ENCODE data around the gene USB1. TPM values are rescaled to one million over a fixed set of nuclear protein-coding genes. Genes with fewer than 3 reads are reported as not detected.
A peak's percentile ranks its signal among the peaks of the same experiment; 100 is the strongest.

The USB1 gene
- total RNA-seq, 2 experiments from 2014 or later: 52.0 to 58.0 TPM

- CTCF ChIA-PET: no interaction called here
- no peaks in the 10 kb centered on the region for H3K27me3 Mint-ChIP-seq
- no peak overlapping the region for H3K27ac Mint-ChIP-seq
- no peak overlapping the region for H3K4me3 Mint-ChIP-seq
- H3K9me3 Mint-ChIP-seq: no peaks in the 10 kb centered on the region
- POLR2A ChIA-PET: no interaction called here
- H3K4me1 Mint-ChIP-seq: peaks cover 22% of the 10 kb centered on the region
- H3K36me3 Mint-ChIP-seq (ENCODE audit: low read depth): peaks cover 22% of the 10 kb centered on the region
- DNase-seq: no peak
These were observed 9.1 kb upstream of the USB1 start for GRCh38 chr16:57992084-57992483.

GRCh38 chr16:57993438-57993837 is 7.8 kb upstream of the USB1 start:
- H3K27ac Mint-ChIP-seq: no peak overlapping the region
- ChIA-PET CTCF (interaction anchor here (0.8 kb wide), 1 partner anchor 9 kb away, joined by 4 read pairs; no protein-coding TSS in a partner anchor), POLR2A (no interaction called here)
- no peaks in the 10 kb centered on the region for H3K9me3 Mint-ChIP-seq
- H3K4me3 Mint-ChIP-seq: no peak overlapping the region
- H3K4me1 Mint-ChIP-seq: peaks cover 35% of the 10 kb centered on the region
- no peak for DNase-seq
- H3K27me3 Mint-ChIP-seq: no peaks in the 10 kb centered on the region
- peaks cover 32% of the 10 kb centered on the region for H3K36me3 Mint-ChIP-seq (ENCODE audit: low read depth)

GRCh38 chr16:57993897-57994296 is 7.3 kb upstream of the USB1 start:
- no peak overlapping the region for H3K27ac Mint-ChIP-seq
- CTCF ChIA-PET: interaction anchor here (0.8 kb wide), 1 partner anchor 9 kb away, joined by 4 read pairs; no protein-coding TSS in a partner anchor

GRCh38 chr16:57994361-57994760 is 6.8 kb upstream of the USB1 start:
- ChIA-PET CTCF (interaction anchor here (0.8 kb wide), 1 partner anchor 10 kb away, joined by 4 read pairs; no protein-coding TSS in a partner anchor), POLR2A (no interaction called here)
- peaks cover 45% of the 10 kb centered on the region for H3K4me1 Mint-ChIP-seq
- H3K27me3 Mint-ChIP-seq: no peaks in the 10 kb centered on the region
- H3K9me3 Mint-ChIP-seq: no peaks in the 10 kb centered on the region
- H3K27ac Mint-ChIP-seq: peak overlapping the region; percentile 39
- H3K36me3 Mint-ChIP-seq (ENCODE audit: low read depth): peaks cover 33% of the 10 kb centered on the region
- no peak overlapping the region for H3K4me3 Mint-ChIP-seq
- no peak for DNase-seq

More at GRCh38 chr16:57993897-57994296, 7.3 kb upstream of the USB1 start:
- POLR2A ChIA-PET: no interaction called here
- Mint-ChIP-seq H3K4me1 (peaks cover 40% of the 10 kb centered on the region), H3K4me3 (no peak overlapping the region), H3K9me3 (no peaks in the 10 kb centered on the region), H3K27me3 (no peaks in the 10 kb centered on the region), H3K36me3 (ENCODE audit: low read depth) (peaks cover 33% of the 10 kb centered on the region)
- no peak for DNase-seq

GRCh38 chr16:57994778-57995177 is 6.4 kb upstream of the USB1 start:
- POLR2A ChIA-PET: no interaction called here
- Mint-ChIP-seq H3K36me3 (ENCODE audit: low read depth) (peaks cover 33% of the 10 kb centered on the region), H3K9me3 (no peaks in the 10 kb centered on the region), H3K4me1 (peaks cover 47% of the 10 kb centered on the region), H3K27ac (peak overlapping the region; percentile 39), H3K4me3 (no peak overlapping the region), H3K27me3 (no peaks in the 10 kb centered on the region)
- peak; percentile 60 for DNase-seq
- CTCF ChIA-PET: no interaction called here

- Mint-ChIP-seq H3K27ac (no peak overlapping the region), H3K9me3 (no peaks in the 10 kb centered on the region), H3K36me3 (ENCODE audit: low read depth) (peaks cover 33% of the 10 kb centered on the region), H3K4me3 (no peak overlapping the region), H3K27me3 (no peaks in the 10 kb centered on the region), H3K4me1 (peaks cover 47% of the 10 kb centered on the region)
- no peak for DNase-seq
- ChIA-PET CTCF (no interaction called here), POLR2A (no interaction called here)
These were observed 5.3 kb upstream of the USB1 start for GRCh38 chr16:57995721-57996405.

- Mint-ChIP-seq H3K9me3 (no peaks in the 10 kb centered on the region), H3K4me1 (peaks cover 50% of the 10 kb centered on the region), H3K4me3 (no peak overlapping the region), H3K27me3 (no peaks in the 10 kb centered on the region), H3K36me3 (ENCODE audit: low read depth) (peaks cover 33% of the 10 kb centered on the region), H3K27ac (no peak overlapping the region)
- ChIA-PET POLR2A (no interaction called here), CTCF (no interaction called here)
- no peak for DNase-seq
These were observed 4.6 kb upstream of the USB1 start for GRCh38 chr16:57996406-57997175.

GRCh38 chr16:57997176-57997527 is 4.1 kb upstream of the USB1 start:
- H3K4me3 Mint-ChIP-seq: no peak overlapping the region

GRCh38 chr16:57997528-57998265 is 3.5 kb upstream of the USB1 start:
- Mint-ChIP-seq H3K9me3 (no peaks in the 10 kb centered on the region), H3K27me3 (no peaks in the 10 kb centered on the region), H3K27ac (peak overlapping the region; percentile 86), H3K4me3 (peak overlapping the region; percentile 82), H3K4me1 (peaks cover 61% of the 10 kb centered on the region), H3K36me3 (ENCODE audit: low read depth) (peaks cover 34% of the 10 kb centered on the region)
- no peak for DNase-seq
- CTCF ChIA-PET: interaction anchor here (0.8 to 1.4 kb wide), 4 partner anchors 10 to 421 kb away, joined by 3 to 5 read pairs (median 3); no protein-coding TSS in a partner anchor
- POLR2A ChIA-PET: no interaction called here

More at GRCh38 chr16:57997176-57997527, 4.1 kb upstream of the USB1 start:
- ChIA-PET POLR2A (no interaction called here), CTCF (no interaction called here)
- DNase-seq: no peak
- Mint-ChIP-seq H3K27ac (no peak overlapping the region), H3K9me3 (no peaks in the 10 kb centered on the region), H3K27me3 (no peaks in the 10 kb centered on the region), H3K36me3 (ENCODE audit: low read depth) (peaks cover 33% of the 10 kb centered on the region), H3K4me1 (peaks cover 56% of the 10 kb centered on the region)

- ChIA-PET POLR2A (interaction anchor here (0.5 to 0.6 kb wide), 2 partner anchors 101 to 131 kb away, joined by 3 to 5 read pairs; no protein-coding TSS in a partner anchor), CTCF (interaction anchor here (0.8 to 2.7 kb wide), 5 partner anchors 11 to 422 kb away, joined by 3 to 11 read pairs (median 3); no protein-coding TSS in a partner anchor)
- H3K4me3 Mint-ChIP-seq: peak overlapping the region; percentile 82
- no peaks in the 10 kb centered on the region for H3K9me3 Mint-ChIP-seq
- peaks cover 36% of the 10 kb centered on the region for H3K36me3 Mint-ChIP-seq (ENCODE audit: low read depth)
- DNase-seq: peak; percentile 81
- H3K4me1 Mint-ChIP-seq: peaks cover 68% of the 10 kb centered on the region
- peak overlapping the region; percentile 86 for H3K27ac Mint-ChIP-seq
- no peaks in the 10 kb centered on the region for H3K27me3 Mint-ChIP-seq
These were observed 2.7 kb upstream of the USB1 start for GRCh38 chr16:57998486-57998885.

GRCh38 chr16:57998992-57999365 is 2.2 kb upstream of the USB1 start:
- Mint-ChIP-seq H3K4me1 (peaks cover 71% of the 10 kb centered on the region), H3K27ac (peak overlapping the region; percentile 86), H3K4me3 (peak overlapping the region; percentile 82), H3K27me3 (no peaks in the 10 kb centered on the region), H3K36me3 (ENCODE audit: low read depth) (peaks cover 39% of the 10 kb centered on the region), H3K9me3 (no peaks in the 10 kb centered on the region)
- ChIA-PET POLR2A (interaction anchor here (0.5 to 0.6 kb wide), 2 partner anchors 101 to 131 kb away, joined by 3 to 5 read pairs; no protein-coding TSS in a partner anchor), CTCF (interaction anchor here (0.8 to 2.7 kb wide), 6 partner anchors 12 to 423 kb away, joined by 3 to 11 read pairs (median 3); no protein-coding TSS in a partner anchor)
- peak; percentile 21 for DNase-seq

GRCh38 chr16:57999366-57999970 is 1.7 kb upstream of the USB1 start:
- Mint-ChIP-seq H3K4me3 (peak overlapping the region; percentile 82), H3K4me1 (peaks cover 71% of the 10 kb centered on the region), H3K9me3 (no peaks in the 10 kb centered on the region), H3K36me3 (ENCODE audit: low read depth) (peaks cover 38% of the 10 kb centered on the region), H3K27me3 (no peaks in the 10 kb centered on the region), H3K27ac (peak overlapping the region; percentile 86)
- ChIA-PET POLR2A (interaction anchor here (0.6 kb wide), 1 partner anchor 130 kb away, joined by 5 read pairs; no protein-coding TSS in a partner anchor), CTCF (interaction anchor here (0.8 to 2.7 kb wide), 11 partner anchors 9 to 423 kb away, joined by 3 to 11 read pairs (median 3); partner anchors contain the start of gene MMP15)
- DNase-seq: peak; percentile 50

Measured in activated CD4-positive, alpha-beta T cell treated with anti-CD3 and anti-CD28 coated beads, Interleukin-2, amount 10 ng/mL, durations not matched to agents 7 days and 5 days (primary cell).